Activated naive CD8-positive, alpha-beta T cell treated with anti-CD3 and anti-CD28 coated beads for 36 hours (primary cell): Measurements from ENCODE around the gene MYD88. TPM values are rescaled to one million over a fixed set of nuclear protein-coding genes. Genes with fewer than 3 reads are reported as not detected.

Source experiments
- DNase-seq: peaks from one replicate; pipeline ENCODE4 v3.0.0; 2021
- H3K27ac Mint-ChIP-seq: one replicate; pipeline ENCODE4 v1.8.0; 2022; ENCODE audit warnings: mild to moderate bottlenecking, moderate library complexity, mixed read lengths
- H3K27me3 Mint-ChIP-seq: one replicate; pipeline ENCODE4 v1.8.0; 2022; ENCODE audit warnings: mild to moderate bottlenecking, mixed read lengths
- H3K36me3 Mint-ChIP-seq: one replicate; pipeline ENCODE4 v1.8.0; 2021; ENCODE audit warnings: mild to moderate bottlenecking, mixed read lengths
- H3K4me1 Mint-ChIP-seq: one replicate; pipeline ENCODE4 v1.8.0; 2021; ENCODE audit warnings: mixed read lengths
- H3K4me3 Mint-ChIP-seq: one replicate; pipeline ENCODE4 v1.8.0; 2022; ENCODE audit warnings: mild to moderate bottlenecking, moderate library complexity, mixed read lengths
- H3K9me3 Mint-ChIP-seq: one replicate; pipeline ENCODE4 v1.8.0; 2022; ENCODE audit warnings: mixed read lengths
- total RNA-seq, 2 experiments: library from RNA; stranded (reverse); gene quantifications; one replicate each; pipeline ENCODE4 v1.2.3, GENCODE V29; 2021

The MYD88 gene
- total RNA-seq, 2 experiments from 2014 or later: 46.2 to 48.0 TPM

GRCh38 chr3:38141173-38141951, 2.9 kb downstream of the MYD88 start:
- Mint-ChIP-seq H3K36me3 (peaks cover 21% of the 10 kb centered on the region), H3K27ac (no peak overlapping the region), H3K27me3 (no peaks in the 10 kb centered on the region), H3K9me3 (peaks cover 8% of the 10 kb centered on the region), H3K4me3 (no peak overlapping the region), H3K4me1 (peaks cover 40% of the 10 kb centered on the region)
- DNase-seq: no peak

GRCh38 chr3:38141952-38142273, 3.5 kb downstream of the MYD88 start:
- Mint-ChIP-seq H3K9me3 (peaks cover 12% of the 10 kb centered on the region), H3K4me3 (no peak overlapping the region), H3K27me3 (no peaks in the 10 kb centered on the region), H3K4me1 (peaks cover 40% of the 10 kb centered on the region), H3K27ac (no peak overlapping the region), H3K36me3 (peaks cover 21% of the 10 kb centered on the region)
- DNase-seq: no peak

GRCh38 chr3:38142959-38143358, 4.5 kb downstream of the MYD88 start:
- no peaks in the 10 kb centered on the region for H3K27me3 Mint-ChIP-seq
- H3K36me3 Mint-ChIP-seq: peaks cover 25% of the 10 kb centered on the region
- no peak overlapping the region for H3K27ac Mint-ChIP-seq
- DNase-seq: no peak
- peaks cover 18% of the 10 kb centered on the region for H3K9me3 Mint-ChIP-seq
- no peak overlapping the region for H3K4me3 Mint-ChIP-seq
- H3K4me1 Mint-ChIP-seq: peaks cover 38% of the 10 kb centered on the region

GRCh38 chr3:38143511-38143910, 5.0 kb downstream of the MYD88 start:
- peaks cover 25% of the 10 kb centered on the region for H3K36me3 Mint-ChIP-seq
- DNase-seq: no peak
- no peaks in the 10 kb centered on the region for H3K27me3 Mint-ChIP-seq
- no peak overlapping the region for H3K27ac Mint-ChIP-seq
- peaks cover 35% of the 10 kb centered on the region for H3K4me1 Mint-ChIP-seq
- no peak overlapping the region for H3K4me3 Mint-ChIP-seq
- H3K9me3 Mint-ChIP-seq: peaks cover 18% of the 10 kb centered on the region

GRCh38 chr3:38146504-38146903, 8.0 kb downstream of the MYD88 start:
- DNase-seq: no peak
- peaks cover 18% of the 10 kb centered on the region for H3K9me3 Mint-ChIP-seq
- H3K4me3 Mint-ChIP-seq: no peak overlapping the region
- H3K4me1 Mint-ChIP-seq: peaks cover 27% of the 10 kb centered on the region
- H3K27ac Mint-ChIP-seq: no peak overlapping the region
- H3K36me3 Mint-ChIP-seq: peaks cover 9% of the 10 kb centered on the region
- H3K27me3 Mint-ChIP-seq: no peaks in the 10 kb centered on the region

- H3K27me3 Mint-ChIP-seq: no peaks in the 10 kb centered on the region
- DNase-seq: no peak
- H3K36me3 Mint-ChIP-seq: peaks cover 4% of the 10 kb centered on the region
- peaks cover 18% of the 10 kb centered on the region for H3K9me3 Mint-ChIP-seq
- H3K4me3 Mint-ChIP-seq: no peak overlapping the region
- H3K4me1 Mint-ChIP-seq: peaks cover 26% of the 10 kb centered on the region
- no peak overlapping the region for H3K27ac Mint-ChIP-seq
Measured at GRCh38 chr3:38147421-38147820, 9.0 kb downstream of the MYD88 start.

- H3K27ac Mint-ChIP-seq: peak overlapping the region; percentile 25
- H3K9me3 Mint-ChIP-seq: peaks cover 18% of the 10 kb centered on the region
- peaks cover 32% of the 10 kb centered on the region for H3K4me1 Mint-ChIP-seq
- no peak for DNase-seq
- H3K36me3 Mint-ChIP-seq: peaks cover 4% of the 10 kb centered on the region
- no peaks in the 10 kb centered on the region for H3K27me3 Mint-ChIP-seq
- no peak overlapping the region for H3K4me3 Mint-ChIP-seq
Measured at GRCh38 chr3:38148311-38148882, 9.9 kb downstream of the MYD88 start.

- Mint-ChIP-seq H3K4me3 (no peak overlapping the region), H3K4me1 (peaks cover 44% of the 10 kb centered on the region), H3K27me3 (no peaks in the 10 kb centered on the region), H3K36me3 (peaks cover 4% of the 10 kb centered on the region), H3K27ac (peak overlapping the region; percentile 71), H3K9me3 (peaks cover 18% of the 10 kb centered on the region)
- no peak for DNase-seq
Measured at GRCh38 chr3:38149708-38150107, 11.2 kb downstream of the MYD88 start.

- Mint-ChIP-seq H3K27ac (no peak overlapping the region), H3K36me3 (peaks cover 4% of the 10 kb centered on the region), H3K9me3 (peaks cover 14% of the 10 kb centered on the region), H3K4me3 (no peak overlapping the region), H3K4me1 (peaks cover 52% of the 10 kb centered on the region), H3K27me3 (no peaks in the 10 kb centered on the region)
- no peak for DNase-seq
Measured at GRCh38 chr3:38150780-38151528, 12.5 kb downstream of the MYD88 start.

- H3K27ac Mint-ChIP-seq: no peak overlapping the region
- DNase-seq: no peak
- H3K9me3 Mint-ChIP-seq: peaks cover 7% of the 10 kb centered on the region
- H3K4me3 Mint-ChIP-seq: no peak overlapping the region
- H3K27me3 Mint-ChIP-seq: no peaks in the 10 kb centered on the region
- peaks cover 4% of the 10 kb centered on the region for H3K36me3 Mint-ChIP-seq
- H3K4me1 Mint-ChIP-seq: peaks cover 52% of the 10 kb centered on the region
Measured at GRCh38 chr3:38151667-38152265, 13.3 kb downstream of the MYD88 start.

GRCh38 chr3:38152609-38153008, 14.1 kb downstream of the MYD88 start:
- DNase-seq: no peak
- H3K9me3 Mint-ChIP-seq: peaks cover 2% of the 10 kb centered on the region
- no peaks in the 10 kb centered on the region for H3K27me3 Mint-ChIP-seq
- no peak overlapping the region for H3K27ac Mint-ChIP-seq
- peaks cover 52% of the 10 kb centered on the region for H3K4me1 Mint-ChIP-seq
- no peak overlapping the region for H3K4me3 Mint-ChIP-seq
- peaks cover 1% of the 10 kb centered on the region for H3K36me3 Mint-ChIP-seq

- H3K27ac Mint-ChIP-seq: no peak overlapping the region
- H3K27me3 Mint-ChIP-seq: no peaks in the 10 kb centered on the region
- no peaks in the 10 kb centered on the region for H3K36me3 Mint-ChIP-seq
- H3K4me3 Mint-ChIP-seq: no peak overlapping the region
- no peaks in the 10 kb centered on the region for H3K9me3 Mint-ChIP-seq
- DNase-seq: no peak
- peaks cover 47% of the 10 kb centered on the region for H3K4me1 Mint-ChIP-seq
Measured at GRCh38 chr3:38153221-38153620, 14.8 kb downstream of the MYD88 start.

GRCh38 chr3:38154033-38154494, 15.6 kb downstream of the MYD88 start:
- Mint-ChIP-seq H3K4me1 (peaks cover 47% of the 10 kb centered on the region), H3K27me3 (no peaks in the 10 kb centered on the region), H3K36me3 (no peaks in the 10 kb centered on the region), H3K4me3 (no peak overlapping the region), H3K9me3 (no peaks in the 10 kb centered on the region), H3K27ac (peak overlapping the region; percentile 65)
- DNase-seq: no peak

- Mint-ChIP-seq H3K27me3 (no peaks in the 10 kb centered on the region), H3K36me3 (no peaks in the 10 kb centered on the region), H3K9me3 (no peaks in the 10 kb centered on the region), H3K4me3 (no peak overlapping the region), H3K27ac (peak overlapping the region; percentile 65), H3K4me1 (peaks cover 44% of the 10 kb centered on the region)
- no peak for DNase-seq
Measured at GRCh38 chr3:38154625-38155255, 16.3 kb downstream of the MYD88 start.

GRCh38 chr3:38155825-38156224, 17.4 kb downstream of the MYD88 start:
- no peaks in the 10 kb centered on the region for H3K27me3 Mint-ChIP-seq
- no peak for DNase-seq
- H3K4me1 Mint-ChIP-seq: peaks cover 42% of the 10 kb centered on the region
- no peak overlapping the region for H3K4me3 Mint-ChIP-seq
- H3K27ac Mint-ChIP-seq: no peak overlapping the region
- H3K9me3 Mint-ChIP-seq: no peaks in the 10 kb centered on the region
- H3K36me3 Mint-ChIP-seq: no peaks in the 10 kb centered on the region
